HepG2 (cell line): ENCODE results near the gene NEK11.

ENCODE experiments used
- GFI1 ChIP-seq: sonication (generic); formaldehyde crosslinking; IDR thresholded peaks from 2 replicates; pipeline ENCODE4 v1.5.0; 2020; ENCODE audit warnings: missing genetic modification reagents, mild to moderate bottlenecking, borderline replicate concordance
- JUND ChIP-seq: sonication (generic); formaldehyde crosslinking; IDR thresholded peaks from 2 replicates; pipeline ENCODE4 v1.8.0; 2022; ENCODE audit warnings: mild to moderate bottlenecking, missing genetic modification reagents
- PPARG ChIP-seq: conservative IDR thresholded peaks from 2 replicates; pipeline ENCODE4 v1.6.1; 2016; ENCODE audit warnings: missing biosample characterization, missing genetic modification reagents
- ZNF138 ChIP-seq: sonication (generic); formaldehyde crosslinking; IDR thresholded peaks from 2 replicates; pipeline ENCODE4 v1.5.0; 2020; ENCODE audit warnings: mild to moderate bottlenecking, low read depth, missing genetic modification reagents
- TF ChIP-seq, protein P1 (sequence below): sonication (generic); formaldehyde crosslinking; IDR thresholded peaks from 2 replicates; pipeline ENCODE4 v1.4.0; 2020; ENCODE audit warnings: missing genetic modification reagents
- TF ChIP-seq, protein P2 (sequence below): sonication (generic); formaldehyde crosslinking; IDR thresholded peaks from 2 replicates; pipeline ENCODE4 v1.5.0; 2020; ENCODE audit warnings: mild to moderate bottlenecking, missing genetic modification reagents, moderate library complexity
- TF ChIP-seq, protein P3 (sequence below): sonication (generic); formaldehyde crosslinking; IDR thresholded peaks from 2 replicates; pipeline ENCODE4 v1.9.0; 2021; ENCODE audit warnings: missing genetic modification reagents, borderline replicate concordance
- TF ChIP-seq, protein P4 (sequence below): sonication (generic); formaldehyde crosslinking; IDR thresholded peaks from 2 replicates; pipeline ENCODE4 v1.8.0; 2022; ENCODE audit warnings: low read depth, missing genetic modification reagents
- TF ChIP-seq, protein P5 (sequence below): sonication (generic); formaldehyde crosslinking; IDR thresholded peaks from 2 replicates; pipeline ENCODE4 v1.4.0; 2020; ENCODE audit warnings: low read depth, mild to moderate bottlenecking, missing genetic modification reagents

DNA sequence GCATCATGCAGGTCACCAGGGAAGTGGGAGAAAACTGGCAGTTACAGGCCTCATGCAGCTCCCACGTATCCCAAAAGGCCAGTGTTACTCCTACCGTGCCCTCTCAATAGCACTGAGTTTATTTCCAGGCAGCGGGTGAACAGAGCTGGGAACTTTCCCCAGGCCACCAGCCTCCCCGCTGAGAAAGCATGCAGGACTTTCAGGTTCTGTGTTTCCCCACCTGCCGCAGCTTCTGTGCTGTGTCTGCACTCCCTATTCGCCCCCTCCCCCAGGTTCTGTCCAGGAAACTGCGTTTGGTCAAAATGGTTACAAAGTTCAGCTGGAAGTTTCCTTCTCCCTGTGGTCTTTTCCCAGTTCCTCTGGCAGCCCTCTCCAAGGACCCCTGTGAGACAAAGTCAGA is 21.4 kb downstream of the NEK11 start:
- TF ChIP-seq, protein P1, sequence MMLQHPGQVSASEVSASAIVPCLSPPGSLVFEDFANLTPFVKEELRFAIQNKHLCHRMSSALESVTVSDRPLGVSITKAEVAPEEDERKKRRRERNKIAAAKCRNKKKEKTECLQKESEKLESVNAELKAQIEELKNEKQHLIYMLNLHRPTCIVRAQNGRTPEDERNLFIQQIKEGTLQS (CRISPR knock-in tag), result no peak
- TF ChIP-seq, protein P2, sequence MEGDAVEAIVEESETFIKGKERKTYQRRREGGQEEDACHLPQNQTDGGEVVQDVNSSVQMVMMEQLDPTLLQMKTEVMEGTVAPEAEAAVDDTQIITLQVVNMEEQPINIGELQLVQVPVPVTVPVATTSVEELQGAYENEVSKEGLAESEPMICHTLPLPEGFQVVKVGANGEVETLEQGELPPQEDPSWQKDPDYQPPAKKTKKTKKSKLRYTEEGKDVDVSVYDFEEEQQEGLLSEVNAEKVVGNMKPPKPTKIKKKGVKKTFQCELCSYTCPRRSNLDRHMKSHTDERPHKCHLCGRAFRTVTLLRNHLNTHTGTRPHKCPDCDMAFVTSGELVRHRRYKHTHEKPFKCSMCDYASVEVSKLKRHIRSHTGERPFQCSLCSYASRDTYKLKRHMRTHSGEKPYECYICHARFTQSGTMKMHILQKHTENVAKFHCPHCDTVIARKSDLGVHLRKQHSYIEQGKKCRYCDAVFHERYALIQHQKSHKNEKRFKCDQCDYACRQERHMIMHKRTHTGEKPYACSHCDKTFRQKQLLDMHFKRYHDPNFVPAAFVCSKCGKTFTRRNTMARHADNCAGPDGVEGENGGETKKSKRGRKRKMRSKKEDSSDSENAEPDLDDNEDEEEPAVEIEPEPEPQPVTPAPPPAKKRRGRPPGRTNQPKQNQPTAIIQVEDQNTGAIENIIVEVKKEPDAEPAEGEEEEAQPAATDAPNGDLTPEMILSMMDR (CRISPR knock-in tag), result no peak
- no peak for TF ChIP-seq ZNF138 (CRISPR knock-in tag)
- TF ChIP-seq PPARG (CRISPR knock-in tag), result no peak
- TF ChIP-seq, protein P3, sequence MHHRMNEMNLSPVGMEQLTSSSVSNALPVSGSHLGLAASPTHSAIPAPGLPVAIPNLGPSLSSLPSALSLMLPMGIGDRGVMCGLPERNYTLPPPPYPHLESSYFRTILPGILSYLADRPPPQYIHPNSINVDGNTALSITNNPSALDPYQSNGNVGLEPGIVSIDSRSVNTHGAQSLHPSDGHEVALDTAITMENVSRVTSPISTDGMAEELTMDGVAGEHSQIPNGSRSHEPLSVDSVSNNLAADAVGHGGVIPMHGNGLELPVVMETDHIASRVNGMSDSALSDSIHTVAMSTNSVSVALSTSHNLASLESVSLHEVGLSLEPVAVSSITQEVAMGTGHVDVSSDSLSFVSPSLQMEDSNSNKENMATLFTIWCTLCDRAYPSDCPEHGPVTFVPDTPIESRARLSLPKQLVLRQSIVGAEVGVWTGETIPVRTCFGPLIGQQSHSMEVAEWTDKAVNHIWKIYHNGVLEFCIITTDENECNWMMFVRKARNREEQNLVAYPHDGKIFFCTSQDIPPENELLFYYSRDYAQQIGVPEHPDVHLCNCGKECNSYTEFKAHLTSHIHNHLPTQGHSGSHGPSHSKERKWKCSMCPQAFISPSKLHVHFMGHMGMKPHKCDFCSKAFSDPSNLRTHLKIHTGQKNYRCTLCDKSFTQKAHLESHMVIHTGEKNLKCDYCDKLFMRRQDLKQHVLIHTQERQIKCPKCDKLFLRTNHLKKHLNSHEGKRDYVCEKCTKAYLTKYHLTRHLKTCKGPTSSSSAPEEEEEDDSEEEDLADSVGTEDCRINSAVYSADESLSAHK, result no peak
- TF ChIP-seq GFI1 (CRISPR knock-in tag), result no peak
- TF ChIP-seq, protein P4, sequence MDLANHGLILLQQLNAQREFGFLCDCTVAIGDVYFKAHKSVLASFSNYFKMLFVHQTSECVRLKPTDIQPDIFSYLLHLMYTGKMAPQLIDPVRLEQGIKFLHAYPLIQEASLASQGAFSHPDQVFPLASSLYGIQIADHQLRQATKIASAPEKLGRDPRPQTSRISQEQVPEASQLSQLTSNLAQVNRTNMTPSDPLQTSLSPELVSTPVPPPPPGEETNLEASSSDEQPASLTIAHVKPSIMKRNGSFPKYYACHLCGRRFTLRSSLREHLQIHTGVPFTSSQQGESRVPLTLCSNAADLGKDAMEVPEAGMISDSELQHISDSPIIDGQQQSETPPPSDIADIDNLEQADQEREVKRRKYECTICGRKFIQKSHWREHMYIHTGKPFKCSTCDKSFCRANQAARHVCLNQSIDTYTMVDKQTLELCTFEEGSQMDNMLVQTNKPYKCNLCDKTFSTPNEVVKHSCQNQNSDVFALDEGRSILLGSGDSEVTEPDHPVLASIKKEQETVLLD (CRISPR knock-in tag), result no peak
- no peak for TF ChIP-seq JUND (CRISPR knock-in tag)
- TF ChIP-seq, protein P5, sequence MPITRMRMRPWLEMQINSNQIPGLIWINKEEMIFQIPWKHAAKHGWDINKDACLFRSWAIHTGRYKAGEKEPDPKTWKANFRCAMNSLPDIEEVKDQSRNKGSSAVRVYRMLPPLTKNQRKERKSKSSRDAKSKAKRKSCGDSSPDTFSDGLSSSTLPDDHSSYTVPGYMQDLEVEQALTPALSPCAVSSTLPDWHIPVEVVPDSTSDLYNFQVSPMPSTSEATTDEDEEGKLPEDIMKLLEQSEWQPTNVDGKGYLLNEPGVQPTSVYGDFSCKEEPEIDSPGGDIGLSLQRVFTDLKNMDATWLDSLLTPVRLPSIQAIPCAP (CRISPR knock-in tag), result no peak
